ENCODE data around the gene SMPD4. TPM values are rescaled to one million over a fixed set of nuclear protein-coding genes. Genes with fewer than 3 reads are reported as not detected.
"Not testable (repeated sequence)": the region's sequence is repeated elsewhere in the genome, so short reads cannot be mapped to it uniquely, and the experiment has no call there.

SMPD4 gene
- total RNA-seq, 1 experiment from 2014 or later: 38.7 TPM

DNA sequence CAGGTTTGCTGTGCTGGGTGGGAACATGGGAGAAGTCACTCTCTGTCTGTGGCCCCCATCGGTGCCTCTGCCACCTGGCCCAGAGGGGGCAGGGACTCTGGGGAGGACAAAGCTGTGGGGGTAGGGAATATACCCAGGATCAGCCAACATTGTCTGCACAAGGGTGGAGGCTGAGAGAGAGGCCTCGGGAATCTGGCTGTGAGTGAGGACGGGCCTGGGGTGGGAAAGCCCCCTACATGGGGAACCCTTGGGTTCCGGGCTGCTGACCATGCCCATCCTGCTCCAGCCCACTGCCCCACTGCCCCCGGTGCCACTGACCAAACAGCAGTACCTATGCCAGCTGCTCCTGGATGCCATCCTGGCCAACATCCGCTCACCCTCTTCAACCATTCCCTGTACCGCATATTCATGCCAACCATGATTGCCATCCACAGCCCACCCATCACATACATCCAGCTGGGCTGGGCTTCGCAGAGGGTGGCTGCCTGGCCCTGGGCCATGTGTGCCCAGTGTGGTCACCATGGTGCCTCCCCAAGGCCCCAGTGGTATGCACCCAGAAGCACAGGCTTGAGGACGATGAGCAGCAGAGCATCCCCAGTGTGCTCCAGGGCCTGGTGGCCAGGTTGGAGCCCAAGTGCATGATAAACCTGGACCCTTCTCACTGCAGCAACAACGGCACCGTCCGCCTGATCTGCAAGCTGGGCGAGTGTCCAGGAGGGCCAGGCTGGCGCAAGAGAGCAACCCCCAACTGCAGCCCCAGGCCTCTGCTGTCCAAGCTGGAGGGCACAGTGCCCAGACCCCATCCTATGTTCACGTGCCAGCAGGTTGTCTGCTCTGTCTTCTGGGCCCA, 45.5 kb downstream of the SMPD4 start:
- no peaks in the 10 kb centered on the region for H3K27me3 ChIP-seq
- H3K9me3 ChIP-seq: no peaks in the 10 kb centered on the region
- H3K4me3 ChIP-seq: no peak overlapping the region
- DNase-seq: no peak
- no peaks in the 10 kb centered on the region for H3K36me3 ChIP-seq

DNA sequence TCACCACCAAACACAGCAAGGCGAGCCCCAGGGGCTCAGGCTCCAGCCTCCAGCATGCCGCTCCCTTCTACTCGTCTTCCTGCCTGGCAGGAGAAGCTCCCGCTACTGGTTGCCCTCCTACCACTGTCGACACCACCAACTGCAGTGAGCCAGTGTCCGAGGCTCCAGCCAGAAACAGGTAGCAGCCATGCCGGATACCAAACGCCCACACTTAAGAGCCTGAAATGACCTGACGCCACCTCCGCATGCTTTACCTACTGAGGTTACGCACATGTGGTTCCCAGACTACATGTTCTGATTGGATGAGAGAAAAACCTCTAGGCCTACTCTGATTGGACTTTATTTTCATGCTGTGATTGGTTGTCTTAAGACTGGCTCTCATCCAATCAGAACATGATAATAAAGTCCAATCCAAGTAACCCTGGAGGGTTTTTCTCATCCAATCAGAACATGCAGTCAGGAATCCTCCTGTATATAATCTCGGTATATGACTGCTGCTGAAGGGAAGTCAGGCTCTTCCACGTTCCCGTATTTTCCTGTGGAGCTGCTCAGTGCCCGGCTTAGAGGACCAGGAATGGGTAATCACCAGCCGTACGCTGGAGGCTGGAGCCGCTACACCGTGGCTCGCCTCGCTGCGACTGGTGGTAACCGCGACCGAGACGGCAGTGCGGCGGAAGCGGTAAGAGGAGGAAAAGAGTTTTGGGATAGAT, 52.1 kb downstream of the SMPD4 start, which contains the start of gene POTEF:
POTEF (minus strand) TSS at position 103 of the 710 bp plus-strand sequence. CDS start 8,707 bp downstream, outside the sequence.
- DNase-seq, H3K36me3 ChIP-seq, H3K4me3 ChIP-seq, H3K9me3 ChIP-seq, H3K27me3 ChIP-seq: not testable (repeated sequence)

DNA sequence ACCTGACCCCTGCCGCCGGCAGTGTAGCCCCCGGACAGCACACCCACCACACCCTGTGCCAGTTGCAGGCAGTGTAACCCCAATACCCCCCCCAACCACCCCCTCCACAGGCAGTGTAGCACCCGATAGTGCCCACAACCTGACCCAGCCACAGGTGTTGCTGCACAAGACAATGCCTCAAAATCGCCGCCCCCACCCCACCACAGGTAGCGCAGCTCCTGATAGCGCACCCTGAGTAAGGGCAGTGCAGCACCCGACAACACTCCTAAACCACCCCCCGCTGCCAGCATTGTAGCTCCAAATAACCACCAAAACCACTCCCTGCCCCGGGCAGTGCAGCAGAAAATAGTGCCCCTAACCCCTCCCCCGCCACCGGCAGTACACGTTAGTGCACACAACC, 52.9 kb downstream of the SMPD4 start:
- not testable (repeated sequence) for H3K36me3 ChIP-seq

DNA sequence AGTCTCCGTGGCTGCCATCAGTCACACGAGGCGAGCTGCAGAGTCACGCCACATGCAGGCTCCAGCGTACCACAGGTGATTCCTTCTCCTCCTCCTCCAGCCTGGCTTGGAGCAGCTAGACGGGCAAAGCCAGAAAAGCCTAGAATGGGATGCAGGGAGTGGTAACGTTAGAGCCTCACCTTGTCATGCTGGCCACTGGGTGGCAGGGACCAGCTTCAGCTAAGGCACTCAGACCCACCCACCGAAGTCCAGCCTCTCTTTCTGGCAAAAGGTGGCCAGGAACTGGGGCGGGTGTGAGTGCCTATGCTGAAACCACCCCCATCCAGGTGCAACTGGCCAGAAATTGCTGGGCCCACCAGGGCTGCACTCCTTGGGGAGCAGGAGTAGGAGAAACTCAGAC, 53.7 kb downstream of the SMPD4 start:
- not testable (repeated sequence) for H3K36me3 ChIP-seq, DNase-seq, H3K27me3 ChIP-seq, H3K4me3 ChIP-seq, H3K9me3 ChIP-seq

More for the DNA sequence above, 52.9 kb downstream of the SMPD4 start:
- not testable (repeated sequence) for H3K9me3 ChIP-seq, H3K4me3 ChIP-seq, H3K27me3 ChIP-seq, DNase-seq

DNA sequence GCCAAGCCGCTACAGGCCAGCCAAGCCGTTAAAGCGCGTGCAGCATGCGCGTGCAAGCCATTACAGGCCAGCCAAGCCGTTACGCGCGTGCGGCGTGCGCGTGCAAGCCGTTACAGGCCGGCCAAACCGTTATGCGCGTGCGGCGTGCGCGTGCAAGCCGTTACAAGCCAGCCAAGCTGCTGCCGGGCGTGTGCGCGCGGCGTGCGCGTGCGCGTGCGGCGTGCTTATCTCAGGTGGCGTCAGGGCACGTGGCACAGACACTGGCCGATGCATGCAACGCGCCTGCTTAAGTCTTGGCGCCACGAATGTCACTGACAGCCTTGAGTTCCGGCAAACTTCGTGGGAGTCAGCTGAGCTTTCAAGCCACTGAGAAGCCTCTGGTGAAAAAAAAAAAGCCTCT, 60.5 kb downstream of the SMPD4 start:
- H3K27me3 ChIP-seq, H3K36me3 ChIP-seq, H3K9me3 ChIP-seq: not testable (repeated sequence)
- peak; percentile 68 for DNase-seq
- peak overlapping the region; percentile 24 for H3K4me3 ChIP-seq

DNA sequence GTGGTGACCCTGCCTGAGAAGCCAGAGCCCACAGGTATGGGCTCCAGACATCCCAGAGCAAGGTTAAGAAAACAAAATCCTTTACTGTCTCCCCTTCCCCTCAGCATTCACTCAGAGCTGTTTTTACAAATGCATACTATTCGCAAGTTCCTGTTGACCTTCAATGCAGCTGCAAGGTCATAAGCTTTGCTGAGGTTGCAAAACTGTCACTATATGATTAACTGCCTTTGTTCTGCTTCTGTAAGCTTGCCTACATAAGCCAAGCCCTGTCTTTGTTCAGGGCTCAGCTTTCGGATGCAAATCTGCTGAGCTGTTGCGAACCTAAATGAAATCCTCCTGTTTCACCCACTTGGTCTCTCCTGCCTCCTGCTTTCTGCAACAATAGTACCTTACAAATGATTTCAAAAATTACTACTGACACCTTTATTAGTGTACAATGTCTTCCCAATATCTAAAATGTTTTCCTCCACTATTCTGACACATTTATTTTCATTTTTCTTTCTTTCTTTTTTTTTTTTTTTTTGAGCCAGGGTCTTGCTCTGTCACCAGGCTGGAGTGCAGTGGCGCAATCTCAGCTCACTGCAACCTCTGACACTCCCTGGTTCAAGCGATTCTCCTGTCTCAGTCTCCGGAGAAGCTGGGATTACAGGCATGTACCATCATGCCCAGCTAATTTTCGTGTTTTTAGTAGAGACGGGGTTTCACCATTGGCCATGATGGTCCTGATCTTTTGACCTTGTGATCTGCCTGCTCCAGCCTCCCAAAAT, 78.6 kb downstream of the SMPD4 start:
- not testable (repeated sequence) for DNase-seq, H3K4me3 ChIP-seq, H3K36me3 ChIP-seq, H3K27me3 ChIP-seq, H3K9me3 ChIP-seq

Other genes starting within 250 kb of the SMPD4 start
- gene RAB6C, start 201.9 kb downstream of the SMPD4 start, total RNA-seq (2014; rRNA removed; shearing (Covaris generic); ENCODE audit: low replicate concordance): not detected in 2 replicates
- gene POTEF, start 52.4 kb downstream of the SMPD4 start, total RNA-seq (2014; rRNA removed; shearing (Covaris generic); ENCODE audit: low replicate concordance): 0.20 and 0.49 TPM in 2 replicates
- gene CCDC74B, start 36.5 kb downstream of the SMPD4 start, total RNA-seq (2014; rRNA removed; shearing (Covaris generic); ENCODE audit: low replicate concordance): 0.54 and 3.9 TPM in 2 replicates
- 203 and 576 TPM in 2 replicates for gene MZT2B, start 660 bp upstream of the SMPD4 start, total RNA-seq (2014; rRNA removed; shearing (Covaris generic); ENCODE audit: low replicate concordance)
- gene TUBA3E, start 16.8 kb upstream of the SMPD4 start, total RNA-seq (2014; rRNA removed; shearing (Covaris generic); ENCODE audit: low replicate concordance): not detected in 2 replicates
- 115 and 179 TPM in 2 replicates for gene IMP4, start 161.3 kb upstream of the SMPD4 start, total RNA-seq (2014; rRNA removed; shearing (Covaris generic); ENCODE audit: low replicate concordance)
- 8.4 and 66.1 TPM in 2 replicates for gene PTPN18, start 174.5 kb upstream of the SMPD4 start, total RNA-seq (2014; rRNA removed; shearing (Covaris generic); ENCODE audit: low replicate concordance)